ENCODE results near the gene CTTN. TPM values are rescaled to one million over a fixed set of nuclear protein-coding genes. Genes with fewer than 3 reads are reported as not detected.

The CTTN gene
- total RNA-seq, 1 donor from 2014 or later = 1.1 TPM

DNA sequence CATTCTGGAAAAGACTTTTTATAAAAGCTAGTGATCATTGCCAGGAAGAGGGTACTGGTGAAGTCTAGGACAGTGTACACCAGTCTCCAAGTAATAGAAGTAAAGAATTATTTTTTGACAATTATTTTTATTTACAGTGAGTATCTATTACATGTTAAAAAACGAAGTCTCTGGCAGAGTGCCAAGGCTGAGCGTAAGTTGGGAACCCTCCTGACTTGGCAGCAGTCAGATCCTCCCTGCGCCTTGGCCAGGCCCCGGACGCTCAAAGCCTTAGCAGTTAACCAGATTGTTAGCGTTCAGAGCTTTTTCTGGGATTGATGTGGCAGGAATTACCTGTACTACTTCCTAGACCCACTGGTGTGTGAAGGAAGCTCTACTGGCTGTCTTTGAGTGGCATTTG lies 38.1 kb upstream of the CTTN start:
- peaks cover 87% of the 10 kb centered on the region for H3K36me3 Mint-ChIP-seq (ENCODE audit: low read depth)

GRCh38 chr11:70364178-70364577 lies 34.2 kb upstream of the CTTN start:
- Mint-ChIP-seq H3K4me1 (peaks cover 14% of the 10 kb centered on the region), H3K27ac (no peak overlapping the region), H3K4me3 (no peak overlapping the region), H3K27me3 (no peaks in the 10 kb centered on the region), H3K9me3 (no peaks in the 10 kb centered on the region), H3K36me3 (ENCODE audit: low read depth) (peaks cover 69% of the 10 kb centered on the region)
- CTCF ChIA-PET = no interaction called here
- no peak for TF ChIP-seq CTCF (IDR thresholded peaks at IDR 0.05)
- POLR2A ChIA-PET = no interaction called here
- ATAC-seq (ENCODE audit: low read depth) (no peak), DNase-seq (no peak)
- intact Hi-C loops (cut with micrococcal nuclease) = no loop called here

More for the DNA sequence above, 38.1 kb upstream of the CTTN start:
- Mint-ChIP-seq H3K9me3 (no peaks in the 10 kb centered on the region), H3K4me3 (no peak overlapping the region), H3K27me3 (no peaks in the 10 kb centered on the region), H3K4me1 (peaks cover 8% of the 10 kb centered on the region), H3K27ac (no peak overlapping the region)
- CTCF ChIA-PET = no interaction called here
- intact Hi-C loops (cut with micrococcal nuclease) = no loop called here
- DNase-seq = no peak
- no peak for TF ChIP-seq CTCF (IDR thresholded peaks at IDR 0.05)
- no peak for ATAC-seq (ENCODE audit: low read depth)
- POLR2A ChIA-PET = no interaction called here

DNA sequence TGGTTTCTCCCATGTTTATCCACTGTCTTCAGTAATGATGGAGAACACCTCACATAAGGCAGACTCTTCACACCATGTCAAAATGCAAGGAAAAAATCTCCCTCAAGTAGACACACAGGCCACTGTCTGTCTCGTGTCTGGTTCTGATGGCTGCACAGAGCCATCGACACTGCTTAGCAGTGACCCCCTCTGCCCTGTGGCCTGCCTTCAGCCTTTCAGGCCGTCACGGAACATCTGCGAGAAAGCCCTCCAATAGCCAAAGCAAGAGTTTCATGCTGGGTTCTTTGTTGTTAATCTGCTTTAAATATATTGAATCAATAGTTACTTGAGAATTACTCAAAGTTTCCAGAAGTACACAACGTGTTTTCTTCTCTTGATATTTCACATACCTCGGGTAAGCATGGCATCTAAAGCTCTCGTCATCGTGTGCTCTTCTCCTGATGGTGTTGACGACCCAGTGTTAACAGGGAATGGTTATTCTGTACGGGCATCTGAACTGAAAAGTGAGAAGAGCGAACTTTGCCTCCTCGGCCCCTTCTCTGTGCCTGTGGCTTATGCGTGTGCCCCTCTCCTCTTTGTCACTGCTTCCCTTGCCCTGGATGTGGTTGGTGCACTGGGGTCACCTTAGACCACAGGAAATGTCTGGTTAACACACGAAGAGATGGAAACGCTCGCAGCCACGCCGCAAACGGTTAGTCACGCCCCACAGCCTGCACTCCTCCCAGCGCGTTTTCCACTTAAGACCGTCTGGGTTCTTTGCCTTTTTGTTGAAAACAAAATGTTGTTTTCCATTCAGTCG lies 33.4 kb upstream of the CTTN start:
- no peak for DNase-seq
- Mint-ChIP-seq H3K9me3 (no peaks in the 10 kb centered on the region), H3K36me3 (ENCODE audit: low read depth) (peaks cover 65% of the 10 kb centered on the region), H3K4me3 (peak overlapping the region; percentile 32), H3K27me3 (no peaks in the 10 kb centered on the region), H3K27ac (no peak overlapping the region), H3K4me1 (peaks cover 14% of the 10 kb centered on the region)
- POLR2A ChIA-PET = no interaction called here
- ATAC-seq (ENCODE audit: low read depth) = peak; percentile 47
- CTCF ChIA-PET = no interaction called here
- no peak for TF ChIP-seq CTCF (IDR thresholded peaks at IDR 0.05)
- intact Hi-C loops (cut with micrococcal nuclease) = no loop called here

- Mint-ChIP-seq H3K27me3 (no peaks in the 10 kb centered on the region), H3K36me3 (ENCODE audit: low read depth) (peaks cover 65% of the 10 kb centered on the region), H3K4me1 (peaks cover 14% of the 10 kb centered on the region), H3K4me3 (peak overlapping the region; percentile 32), H3K27ac (no peak overlapping the region), H3K9me3 (no peaks in the 10 kb centered on the region)
- POLR2A ChIA-PET = no interaction called here
- CTCF ChIA-PET = no interaction called here
- no peak for ATAC-seq (ENCODE audit: low read depth)
- intact Hi-C loops (cut with micrococcal nuclease) = no loop called here
- no peak for DNase-seq
- TF ChIP-seq CTCF (IDR thresholded peaks at IDR 0.05) = no peak
These were observed 32.8 kb upstream of the CTTN start for GRCh38 chr11:70365544-70365927.

- peaks cover 14% of the 10 kb centered on the region for H3K4me1 Mint-ChIP-seq
- no peak for TF ChIP-seq CTCF (IDR thresholded peaks at IDR 0.05)
- no peak overlapping the region for H3K4me3 Mint-ChIP-seq
- ChIA-PET POLR2A (no interaction called here), CTCF (no interaction called here)
- no peak overlapping the region for H3K27ac Mint-ChIP-seq
- intact Hi-C loops (cut with micrococcal nuclease) = no loop called here
- H3K36me3 Mint-ChIP-seq (ENCODE audit: low read depth) = peaks cover 56% of the 10 kb centered on the region
- H3K9me3 Mint-ChIP-seq = peaks cover 3% of the 10 kb centered on the region
- no peaks in the 10 kb centered on the region for H3K27me3 Mint-ChIP-seq
- DNase-seq (no peak), ATAC-seq (ENCODE audit: low read depth) (no peak)
These were observed 31.3 kb upstream of the CTTN start for GRCh38 chr11:70367071-70367470.

Data from activated B cell treated with CpG ODN at 0.5 μM for 24 hours (primary cell).